ENCODE data around the gene NKD1.

NKD1 gene

GRCh38 chr16:50581845-50582244, 33.6 kb downstream of the NKD1 start:
- DNase-seq: no peak

- no peak for DNase-seq
These were observed 35.0 kb downstream of the NKD1 start for GRCh38 chr16:50583211-50583610.

GRCh38 chr16:50584033-50584722, 36.0 kb downstream of the NKD1 start:
- no peak for DNase-seq

GRCh38 chr16:50585331-50585776, 37.2 kb downstream of the NKD1 start:
- no peak for DNase-seq

- DNase-seq: no peak
These were observed 39.3 kb downstream of the NKD1 start for GRCh38 chr16:50587543-50587942.

- no peak for DNase-seq
These were observed 40.1 kb downstream of the NKD1 start for GRCh38 chr16:50588276-50588675.

GRCh38 chr16:50591209-50591608, 43.0 kb downstream of the NKD1 start:
- DNase-seq: no peak

- DNase-seq: peak; percentile 21
These were observed 43.9 kb downstream of the NKD1 start for GRCh38 chr16:50591800-50592771.

GRCh38 chr16:50592996-50593395, 44.8 kb downstream of the NKD1 start:
- no peak for DNase-seq

- no peak for DNase-seq
These were observed 45.4 kb downstream of the NKD1 start for GRCh38 chr16:50593410-50594150.

GRCh38 chr16:50594308-50595260, 46.4 kb downstream of the NKD1 start:
- no peak for DNase-seq

GRCh38 chr16:50595859-50596258, 47.7 kb downstream of the NKD1 start:
- no peak for DNase-seq

GRCh38 chr16:50596762-50597450, 48.7 kb downstream of the NKD1 start:
- DNase-seq: no peak

GRCh38 chr16:50597563-50598255, 49.5 kb downstream of the NKD1 start:
- DNase-seq: no peak

- no peak for DNase-seq
These were observed 50.2 kb downstream of the NKD1 start for GRCh38 chr16:50598256-50598894.

GRCh38 chr16:50598936-50599361, 50.8 kb downstream of the NKD1 start:
- DNase-seq: no peak

GRCh38 chr16:50599494-50599893, 51.3 kb downstream of the NKD1 start:
- DNase-seq: no peak

- no peak for DNase-seq
These were observed 52.5 kb downstream of the NKD1 start for GRCh38 chr16:50600582-50601283.

- no peak for DNase-seq
These were observed 53.1 kb downstream of the NKD1 start for GRCh38 chr16:50601341-50601740.

GRCh38 chr16:50602126-50602525, 53.9 kb downstream of the NKD1 start:
- DNase-seq: no peak
